Activated gamma-delta T cell (primary cell): ENCODE measurements around the gene ZBTB48.
"Not testable (repeated sequence)": the region's sequence is repeated elsewhere in the genome, so short reads cannot be mapped to it uniquely, and the experiment has no call there.

Experiments
- DNase-seq: peaks from one replicate; lab custom pipeline; 2025; lab: John Stamatoyannopoulos, UW
- total RNA-seq, 2 donors: gene quantifications; one replicate each; lab custom pipeline; 2026; lab: John Stamatoyannopoulos, UW

ZBTB48 gene
- total RNA-seq, result 58.5 to 68.1 reads per million in 2 donors

- DNase-seq, result peak; percentile 95
Measured at GRCh38 chr1:6579374-6580118, at the start of gene ZBTB48. TSS of gene ZBTB48 (plus strand) at chr1:6579994. CDS start at chr1:6580610, 616 bp downstream.

- no peak for DNase-seq
Measured at GRCh38 chr1:6530504-6531160, 49.2 kb upstream of the ZBTB48 start.

- no peak for DNase-seq
Measured at GRCh38 chr1:6531996-6532395, 47.8 kb upstream of the ZBTB48 start.

DNA sequence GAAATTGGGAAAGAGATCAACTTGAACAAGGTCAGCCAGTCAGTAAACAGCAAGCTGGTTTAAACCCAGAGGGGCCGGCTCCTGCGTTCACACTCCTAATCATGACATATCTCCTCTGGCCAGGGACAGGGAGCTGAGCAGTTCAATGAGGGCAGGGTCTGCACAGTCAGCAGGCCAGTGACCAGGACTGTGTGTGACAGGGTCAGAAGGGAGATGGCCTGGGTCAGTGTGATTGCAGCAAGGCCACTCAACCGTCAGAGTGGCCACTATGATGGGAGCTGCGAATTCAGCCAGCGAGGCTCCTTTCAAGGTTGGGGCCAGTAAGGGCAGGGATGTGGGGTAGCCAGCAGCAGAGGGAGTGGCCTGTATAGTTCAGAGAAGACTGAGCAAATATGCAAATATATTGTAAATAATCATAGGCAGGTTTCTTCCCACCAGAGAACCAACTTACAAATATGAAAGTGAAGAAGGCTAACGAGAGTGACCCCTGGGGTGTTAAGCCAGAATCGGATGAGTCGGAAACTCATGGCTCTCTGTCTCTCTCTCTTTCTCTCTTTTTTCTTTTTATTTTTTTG lies 45.5 kb upstream of the ZBTB48 start:
- no peak for DNase-seq

GRCh38 chr1:6535214-6535613 lies 44.6 kb upstream of the ZBTB48 start:
- no peak for DNase-seq

- DNase-seq, result no peak
Measured at GRCh38 chr1:6536291-6536690, 43.5 kb upstream of the ZBTB48 start.

GRCh38 chr1:6538956-6539355 lies 40.8 kb upstream of the ZBTB48 start:
- DNase-seq, result no peak

- DNase-seq, result no peak
Measured at GRCh38 chr1:6544831-6545230, 35.0 kb upstream of the ZBTB48 start.

DNA sequence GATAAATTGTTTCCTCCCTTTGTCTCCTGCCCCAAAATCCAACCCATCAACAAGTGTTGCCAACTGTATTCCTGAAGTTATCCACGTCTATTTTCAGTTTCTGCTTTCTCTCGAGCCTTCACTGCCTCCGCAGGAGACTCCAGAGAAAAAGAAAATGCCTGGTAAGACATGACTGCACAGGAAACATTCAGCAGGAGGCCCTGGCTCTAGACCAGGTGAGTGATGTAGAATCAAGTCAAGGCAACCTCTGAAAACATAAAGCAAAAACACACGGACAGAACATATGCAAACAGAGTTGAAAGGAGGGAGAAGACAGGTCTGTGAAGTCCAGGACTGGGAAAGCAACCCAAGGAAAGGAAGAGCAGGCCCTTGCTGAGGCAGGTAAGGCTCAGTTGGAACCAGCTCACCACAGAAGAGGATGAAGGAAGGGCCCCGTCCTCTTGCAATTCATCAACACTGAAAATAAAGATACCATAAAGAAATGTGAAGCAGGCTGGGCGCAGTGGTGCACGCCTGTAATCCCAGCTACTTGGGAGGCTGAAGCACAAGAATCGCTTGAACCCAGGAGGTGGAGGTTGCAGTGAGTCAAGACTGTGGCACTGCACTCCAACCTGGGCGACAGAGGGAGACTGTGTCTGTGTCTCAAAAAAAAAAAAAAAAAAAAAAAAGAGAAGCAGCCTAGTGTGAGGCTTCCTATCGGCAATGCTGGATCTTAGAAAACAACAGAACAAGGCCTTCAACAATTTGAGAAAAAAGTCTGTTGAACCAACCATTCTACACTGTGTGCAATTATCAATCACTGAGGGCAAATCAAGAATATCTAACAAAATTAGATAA lies 34.3 kb upstream of the ZBTB48 start:
- DNase-seq, result no peak

GRCh38 chr1:6546326-6546725 lies 33.5 kb upstream of the ZBTB48 start:
- DNase-seq, result no peak

GRCh38 chr1:6547301-6547700 lies 32.5 kb upstream of the ZBTB48 start:
- no peak for DNase-seq

DNA sequence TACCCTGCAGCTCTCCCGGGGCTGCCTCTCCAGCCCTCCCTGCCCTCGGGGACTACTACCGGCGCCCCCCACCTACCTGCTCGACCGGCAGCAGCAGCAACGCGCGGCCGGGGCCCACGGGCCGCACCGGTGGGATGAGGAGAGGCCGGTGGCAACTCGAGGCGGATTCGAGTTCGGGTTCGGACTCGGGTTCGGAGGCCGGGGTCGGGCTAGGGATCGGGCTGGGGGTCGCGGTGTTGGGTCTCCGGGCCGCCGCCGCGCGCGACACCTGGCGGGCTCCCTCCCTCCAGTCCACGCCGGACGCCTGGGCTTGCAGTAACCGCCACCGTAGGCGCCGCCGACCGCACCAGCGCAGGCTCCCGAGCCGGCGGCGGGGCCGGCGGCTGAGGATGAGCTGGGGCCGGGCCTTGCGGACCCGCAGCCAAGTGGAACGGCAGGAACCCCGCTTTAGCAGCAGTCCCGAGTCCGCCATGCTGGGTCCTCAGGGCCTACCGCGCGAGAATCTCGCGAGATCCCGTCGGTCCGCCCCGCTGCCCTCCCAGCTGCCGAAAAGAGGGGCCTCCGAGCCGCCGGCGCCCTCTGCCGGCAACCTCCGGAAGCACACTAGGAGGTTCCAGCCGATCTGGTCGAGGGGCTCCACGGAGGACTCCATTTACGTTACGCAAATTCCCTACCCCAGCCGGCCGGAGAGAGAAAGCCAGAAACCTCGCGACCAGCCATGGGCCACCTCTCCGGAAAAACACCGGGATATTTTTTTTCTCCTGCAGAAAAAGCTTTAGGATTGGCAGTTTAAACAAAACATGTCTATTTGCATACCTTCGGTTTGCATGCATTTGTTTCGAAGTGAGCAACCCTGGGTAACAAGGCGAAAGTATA lies 25.5 kb upstream of the ZBTB48 start, which contains the start of gene NOL9:
Gene NOL9 (minus strand): TSS at position 483 of the 876 bp plus-strand sequence. CDS start 11 bp downstream, at position 472.
- peak; percentile 89 for DNase-seq

DNA sequence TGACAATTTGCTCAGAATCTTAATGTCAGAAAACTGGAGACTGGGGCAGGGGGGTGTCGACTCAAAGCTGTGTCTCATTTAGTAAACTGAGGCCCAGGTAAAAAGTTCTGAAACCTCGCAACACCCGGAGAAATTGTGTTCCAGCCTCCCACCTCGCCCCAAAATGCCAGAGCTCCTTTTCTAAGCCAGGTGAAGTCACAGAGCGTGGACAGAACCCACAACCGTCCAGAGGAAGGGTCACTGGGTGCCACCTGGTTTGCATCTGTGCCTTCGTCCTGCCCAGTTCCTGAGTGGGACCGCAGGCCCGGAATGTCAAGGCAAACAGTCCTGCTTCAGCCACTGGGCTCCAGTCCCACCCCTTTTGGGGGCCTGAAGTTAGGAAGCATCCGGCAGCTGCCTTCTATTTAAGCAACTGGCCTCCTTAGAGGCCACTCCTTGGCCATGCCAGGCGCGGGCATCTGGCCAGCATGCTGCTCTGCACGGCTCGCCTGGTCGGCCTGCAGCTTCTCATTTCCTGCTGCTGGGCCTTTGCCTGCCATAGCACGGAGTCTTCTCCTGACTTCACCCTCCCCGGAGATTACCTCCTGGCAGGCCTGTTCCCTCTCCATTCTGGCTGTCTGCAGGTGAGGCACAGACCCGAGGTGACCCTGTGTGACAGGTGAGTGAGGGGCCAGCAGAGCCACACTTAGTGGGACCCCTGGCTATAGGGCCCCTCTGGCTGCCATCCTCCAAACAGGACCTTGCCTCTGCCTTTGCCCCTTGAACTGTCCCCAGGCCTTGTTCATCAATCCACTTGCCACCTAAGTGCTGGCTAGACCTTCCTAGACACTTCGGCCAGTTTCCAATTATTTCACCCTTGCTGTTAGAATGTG lies 24.7 kb upstream of the ZBTB48 start, which contains the start of gene TAS1R1:
Gene TAS1R1 (plus strand): TSS at position 401 of the 872 bp plus-strand sequence. CDS start 67 bp downstream, at position 468.
- DNase-seq, result no peak

- DNase-seq, result no peak
Measured at GRCh38 chr1:6557597-6557996, 22.2 kb upstream of the ZBTB48 start.

DNA sequence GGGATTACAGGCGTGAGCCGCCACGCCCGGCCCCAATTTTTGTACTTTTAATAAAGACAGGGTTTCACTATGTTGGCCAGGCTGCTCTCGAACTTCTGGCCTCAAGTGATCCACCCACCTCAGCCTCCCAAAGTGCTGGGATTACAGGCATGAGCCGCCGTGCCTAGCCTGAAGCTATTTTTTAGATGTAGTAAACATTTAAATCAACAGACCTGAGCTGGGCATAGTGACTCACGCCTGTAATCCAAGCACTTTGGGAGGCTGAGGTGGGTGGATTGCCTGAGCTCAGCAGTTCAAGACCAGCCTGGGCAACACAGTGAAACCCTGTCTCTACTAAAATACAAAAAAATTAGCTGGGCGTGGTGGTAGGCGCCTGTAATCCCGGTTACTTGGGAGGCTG lies 20.6 kb upstream of the ZBTB48 start:
- DNase-seq, result not testable (repeated sequence)

DNA sequence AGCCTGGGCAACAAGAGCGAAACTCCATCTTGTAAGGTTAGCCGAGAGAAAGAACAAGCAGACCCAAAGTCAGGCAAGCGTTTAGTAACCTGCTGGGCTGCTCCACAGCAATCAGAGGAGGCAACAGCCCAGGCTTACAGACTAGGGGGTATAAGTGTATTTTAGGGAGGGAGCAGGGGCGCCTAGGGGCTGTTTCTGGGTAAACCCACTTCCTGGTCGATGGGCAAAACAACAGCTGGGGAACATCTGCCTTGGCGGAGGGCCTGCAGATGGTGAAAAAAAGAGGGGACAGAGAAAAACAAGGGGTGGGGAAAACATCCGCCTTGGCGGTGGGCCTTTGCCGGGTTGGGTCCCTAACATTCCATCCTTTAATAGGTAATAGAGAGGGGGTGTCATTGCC lies 19.5 kb upstream of the ZBTB48 start:
- no peak for DNase-seq

- no peak for DNase-seq
Measured at GRCh38 chr1:6569033-6569432, 10.8 kb upstream of the ZBTB48 start.

GRCh38 chr1:6570100-6570499 lies 9.7 kb upstream of the ZBTB48 start:
- DNase-seq, result no peak

DNA sequence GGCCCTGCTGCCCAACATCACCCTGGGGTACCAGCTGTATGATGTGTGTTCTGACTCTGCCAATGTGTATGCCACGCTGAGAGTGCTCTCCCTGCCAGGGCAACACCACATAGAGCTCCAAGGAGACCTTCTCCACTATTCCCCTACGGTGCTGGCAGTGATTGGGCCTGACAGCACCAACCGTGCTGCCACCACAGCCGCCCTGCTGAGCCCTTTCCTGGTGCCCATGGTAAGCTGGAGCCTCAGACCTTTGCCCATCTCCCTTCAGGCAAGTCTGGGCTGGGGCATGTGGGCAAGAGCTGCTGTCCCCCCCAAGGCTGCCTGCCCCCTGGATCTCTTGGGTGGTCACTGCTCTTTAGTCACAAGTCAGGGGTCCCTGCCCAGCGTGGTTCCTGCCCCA lies 8.8 kb upstream of the ZBTB48 start:
- DNase-seq, result no peak
